OCI-LY3 (cell line): Measurements from ENCODE around the gene NOTUM.

Experiments used
- EZH2phosphoT487 ChIP-seq: fragments of 200-600 bp; shearing (Covaris generic); IDR thresholded peaks from 2 replicates; pipeline ENCODE4 v1.6.1; 2018; ENCODE audit warnings: antibody characterized with exemption, mixed run types, low read depth
- TF ChIP-seq, protein P1 (sequence below): fragments of 200-600, 300-600 bp; sonication (generic); IDR thresholded peaks from 2 replicates; pipeline ENCODE4 v1.5.1; 2014; ENCODE audit warnings: antibody characterized with exemption, low read length, low read depth

DNA sequence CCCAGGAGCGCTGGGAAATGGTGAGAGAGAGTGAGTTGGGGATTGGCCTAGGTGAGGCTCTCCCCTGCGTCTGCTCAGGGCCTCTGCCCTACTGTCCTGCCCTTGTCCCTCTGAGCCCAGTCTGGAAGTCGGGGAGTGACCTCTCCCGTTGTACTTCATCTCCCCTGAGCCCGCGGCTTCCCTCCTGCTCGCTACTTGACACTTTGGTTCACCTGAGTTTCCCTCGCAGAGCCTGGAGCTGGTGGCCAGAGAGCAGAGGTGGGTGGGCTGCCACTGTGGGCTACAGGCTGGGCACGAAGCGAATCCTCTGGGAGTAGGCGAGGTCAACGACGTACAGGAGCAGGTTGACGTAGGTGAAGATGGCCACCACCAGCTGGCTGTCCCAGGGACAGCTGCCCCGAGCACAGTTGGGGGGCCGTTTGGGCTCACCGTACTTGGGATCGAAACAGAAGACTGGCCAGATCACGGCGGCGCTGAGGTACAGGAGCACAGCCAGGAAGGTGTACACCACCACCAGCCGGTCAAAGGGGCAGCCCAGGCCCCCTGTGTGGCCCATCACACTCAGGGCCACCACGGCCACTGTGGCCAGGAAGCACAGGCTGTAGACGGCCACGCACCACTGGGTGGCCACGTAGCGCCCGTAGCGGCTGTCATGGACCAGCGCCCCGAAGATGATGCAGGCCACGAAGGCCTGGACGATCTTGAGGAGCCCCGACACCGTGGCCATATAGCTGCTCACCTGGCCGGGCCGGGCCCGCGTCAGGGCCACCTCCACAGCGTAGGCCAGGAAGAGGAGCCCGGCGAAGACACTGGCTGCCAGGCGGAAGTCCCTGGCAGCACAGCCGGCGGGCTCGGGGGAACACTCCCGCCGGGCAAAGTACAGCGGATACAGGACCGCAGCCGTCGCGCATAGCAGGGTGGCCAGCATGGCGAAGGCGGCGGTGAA lies 20.2 kb downstream of the NOTUM start:
- TF ChIP-seq, protein P1, sequence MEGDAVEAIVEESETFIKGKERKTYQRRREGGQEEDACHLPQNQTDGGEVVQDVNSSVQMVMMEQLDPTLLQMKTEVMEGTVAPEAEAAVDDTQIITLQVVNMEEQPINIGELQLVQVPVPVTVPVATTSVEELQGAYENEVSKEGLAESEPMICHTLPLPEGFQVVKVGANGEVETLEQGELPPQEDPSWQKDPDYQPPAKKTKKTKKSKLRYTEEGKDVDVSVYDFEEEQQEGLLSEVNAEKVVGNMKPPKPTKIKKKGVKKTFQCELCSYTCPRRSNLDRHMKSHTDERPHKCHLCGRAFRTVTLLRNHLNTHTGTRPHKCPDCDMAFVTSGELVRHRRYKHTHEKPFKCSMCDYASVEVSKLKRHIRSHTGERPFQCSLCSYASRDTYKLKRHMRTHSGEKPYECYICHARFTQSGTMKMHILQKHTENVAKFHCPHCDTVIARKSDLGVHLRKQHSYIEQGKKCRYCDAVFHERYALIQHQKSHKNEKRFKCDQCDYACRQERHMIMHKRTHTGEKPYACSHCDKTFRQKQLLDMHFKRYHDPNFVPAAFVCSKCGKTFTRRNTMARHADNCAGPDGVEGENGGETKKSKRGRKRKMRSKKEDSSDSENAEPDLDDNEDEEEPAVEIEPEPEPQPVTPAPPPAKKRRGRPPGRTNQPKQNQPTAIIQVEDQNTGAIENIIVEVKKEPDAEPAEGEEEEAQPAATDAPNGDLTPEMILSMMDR: no peak
- no peak for TF ChIP-seq EZH2phosphoT487
